ENCODE data around the gene BEND5.

BEND5 gene

DNA sequence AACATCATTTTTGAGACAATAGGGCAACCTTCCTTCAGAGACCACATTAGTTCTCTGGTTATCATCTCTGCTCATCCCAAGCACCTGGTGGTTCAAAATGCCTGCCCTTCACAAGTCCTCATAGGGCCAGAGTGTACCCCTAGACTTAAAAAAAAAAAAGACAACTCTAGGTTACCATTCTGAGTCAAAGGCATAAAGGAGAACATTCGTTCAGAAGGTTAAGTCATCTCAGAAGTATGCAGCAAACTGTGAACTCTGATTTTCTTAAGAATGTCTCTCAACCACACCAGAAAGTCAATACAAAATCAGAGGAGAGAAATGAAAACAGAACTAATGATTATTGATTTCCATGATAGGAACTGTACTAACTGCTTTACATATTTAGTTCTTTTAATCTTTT, 9.2 kb upstream of the BEND5 start:
- H3K4me3 ChIP-seq (replicated peaks; ENCODE audit: low read depth, low read length), result no peak overlapping the region
- no peak for DNase-seq (ENCODE audit: low read depth)
- TF ChIP-seq, protein P1, sequence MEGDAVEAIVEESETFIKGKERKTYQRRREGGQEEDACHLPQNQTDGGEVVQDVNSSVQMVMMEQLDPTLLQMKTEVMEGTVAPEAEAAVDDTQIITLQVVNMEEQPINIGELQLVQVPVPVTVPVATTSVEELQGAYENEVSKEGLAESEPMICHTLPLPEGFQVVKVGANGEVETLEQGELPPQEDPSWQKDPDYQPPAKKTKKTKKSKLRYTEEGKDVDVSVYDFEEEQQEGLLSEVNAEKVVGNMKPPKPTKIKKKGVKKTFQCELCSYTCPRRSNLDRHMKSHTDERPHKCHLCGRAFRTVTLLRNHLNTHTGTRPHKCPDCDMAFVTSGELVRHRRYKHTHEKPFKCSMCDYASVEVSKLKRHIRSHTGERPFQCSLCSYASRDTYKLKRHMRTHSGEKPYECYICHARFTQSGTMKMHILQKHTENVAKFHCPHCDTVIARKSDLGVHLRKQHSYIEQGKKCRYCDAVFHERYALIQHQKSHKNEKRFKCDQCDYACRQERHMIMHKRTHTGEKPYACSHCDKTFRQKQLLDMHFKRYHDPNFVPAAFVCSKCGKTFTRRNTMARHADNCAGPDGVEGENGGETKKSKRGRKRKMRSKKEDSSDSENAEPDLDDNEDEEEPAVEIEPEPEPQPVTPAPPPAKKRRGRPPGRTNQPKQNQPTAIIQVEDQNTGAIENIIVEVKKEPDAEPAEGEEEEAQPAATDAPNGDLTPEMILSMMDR (IDR thresholded peaks at IDR 0.05; ENCODE audit: low read length, missing control alignments), result no peak

DNA sequence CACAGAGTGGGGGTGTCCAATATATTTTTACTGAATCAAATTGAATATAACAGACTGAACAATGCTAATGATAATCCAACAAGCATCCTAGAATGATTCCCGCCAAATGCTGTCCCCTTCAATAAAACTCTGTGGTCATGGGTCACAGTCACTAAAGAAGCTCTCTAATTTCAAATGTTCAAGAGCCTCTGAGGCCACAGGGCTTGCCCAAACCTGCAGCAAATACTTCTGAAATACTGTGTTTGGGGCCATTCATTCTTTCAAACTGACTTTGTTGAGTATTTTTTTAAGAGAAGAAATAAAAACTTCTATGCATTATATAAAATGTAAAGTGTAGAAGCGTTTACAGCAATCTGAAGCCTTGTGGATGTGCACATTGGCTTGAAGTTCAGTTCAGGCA, 7.6 kb upstream of the BEND5 start:
- TF ChIP-seq, protein P1 (IDR thresholded peaks at IDR 0.05; ENCODE audit: low read length, missing control alignments), result no peak
- DNase-seq (ENCODE audit: low read depth), result no peak
- no peak overlapping the region for H3K4me3 ChIP-seq (replicated peaks; ENCODE audit: low read depth, low read length)

DNA sequence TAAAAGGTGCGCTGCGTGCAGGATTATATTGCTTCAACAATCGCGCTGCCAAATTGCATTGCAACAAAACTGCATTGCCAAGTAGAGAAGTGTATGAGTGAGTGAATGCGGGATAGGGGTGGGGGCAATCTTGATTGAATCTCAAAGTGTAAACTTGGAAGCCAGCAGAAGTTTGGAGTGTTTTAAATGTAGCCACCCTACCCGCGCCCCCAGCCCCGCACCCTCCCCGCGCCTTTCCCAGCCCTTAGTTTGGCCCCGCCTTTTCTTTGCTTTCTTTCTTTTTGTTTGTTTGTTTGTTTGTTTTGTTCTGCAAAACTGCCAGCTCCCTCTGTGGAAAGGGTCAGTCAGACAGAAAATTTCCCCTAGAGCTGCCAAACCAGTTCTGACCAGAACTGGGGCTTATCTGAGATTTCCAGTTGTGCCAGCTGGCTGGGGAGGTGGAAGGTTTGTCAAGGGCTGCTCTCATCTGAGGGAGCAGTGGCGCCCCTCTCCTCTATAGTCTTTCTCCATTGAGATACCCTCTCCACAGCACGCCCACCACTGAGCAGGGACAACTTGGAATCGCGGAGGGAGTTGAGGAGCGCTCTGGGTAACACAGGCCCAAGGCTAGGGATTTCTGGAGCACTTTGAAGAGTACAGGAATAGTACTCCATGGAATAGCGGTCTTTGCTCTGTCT, 666 bp upstream of the BEND5 start:
- TF ChIP-seq, protein P1 (IDR thresholded peaks at IDR 0.05; ENCODE audit: low read length, missing control alignments), result no peak
- no peak for DNase-seq (ENCODE audit: low read depth)
- H3K4me3 ChIP-seq (replicated peaks; ENCODE audit: low read depth, low read length), result peak overlapping the region; percentile 53

DNA sequence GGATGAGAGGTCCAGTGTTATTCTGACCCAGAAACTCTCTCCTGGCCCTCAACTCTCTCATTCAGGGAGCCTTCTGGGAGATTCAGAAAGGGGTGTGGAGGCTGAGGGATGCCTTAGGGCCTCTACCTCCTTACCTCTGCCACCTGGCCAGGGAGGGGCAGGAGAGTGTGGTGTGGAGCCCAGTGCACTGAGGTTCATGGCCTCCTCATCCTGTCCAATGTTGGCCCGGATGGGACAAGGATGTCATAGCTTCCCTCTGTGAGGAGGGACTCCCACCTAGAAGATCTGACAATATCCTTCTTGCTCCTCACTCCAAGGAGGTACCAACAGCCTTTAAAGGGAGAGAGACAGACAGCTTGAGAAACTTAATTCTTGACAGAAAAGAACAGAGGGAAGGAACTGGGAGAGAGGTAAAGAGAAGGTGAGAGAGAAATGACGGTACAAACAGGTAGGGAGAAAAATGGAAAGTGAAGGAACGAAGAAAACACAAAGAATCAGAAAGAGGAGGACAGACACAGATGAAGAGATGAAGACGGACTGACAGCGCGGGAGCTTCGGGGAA, 779 bp downstream of the BEND5 start:
- peak overlapping the region; percentile 53 for H3K4me3 ChIP-seq (replicated peaks; ENCODE audit: low read depth, low read length)
- TF ChIP-seq, protein P1 (IDR thresholded peaks at IDR 0.05; ENCODE audit: low read length, missing control alignments), result no peak
- no peak for DNase-seq (ENCODE audit: low read depth)

DNA sequence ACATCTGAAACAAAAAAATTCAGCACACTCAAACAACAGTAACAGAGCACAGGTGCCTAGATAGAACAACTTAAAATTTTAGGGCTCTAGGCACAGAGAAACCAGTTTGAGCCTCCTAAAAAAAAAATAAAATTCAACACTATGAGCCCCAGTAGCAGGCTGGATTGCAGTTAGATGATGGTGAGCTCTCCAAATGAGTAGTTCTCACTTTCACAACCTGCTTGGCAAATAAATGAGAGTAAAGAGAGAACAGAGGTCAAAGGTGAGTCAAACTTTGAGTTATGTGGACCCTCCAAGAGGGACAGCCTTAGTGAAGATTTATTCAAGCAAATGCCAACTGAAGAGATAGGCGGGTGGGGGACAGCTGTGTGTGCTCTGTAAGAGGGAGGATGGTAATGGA, 3.6 kb downstream of the BEND5 start:
- DNase-seq (ENCODE audit: low read depth), result no peak
- no peak overlapping the region for H3K4me3 ChIP-seq (replicated peaks; ENCODE audit: low read depth, low read length)
- TF ChIP-seq, protein P1 (IDR thresholded peaks at IDR 0.05; ENCODE audit: low read length, missing control alignments), result no peak

DNA sequence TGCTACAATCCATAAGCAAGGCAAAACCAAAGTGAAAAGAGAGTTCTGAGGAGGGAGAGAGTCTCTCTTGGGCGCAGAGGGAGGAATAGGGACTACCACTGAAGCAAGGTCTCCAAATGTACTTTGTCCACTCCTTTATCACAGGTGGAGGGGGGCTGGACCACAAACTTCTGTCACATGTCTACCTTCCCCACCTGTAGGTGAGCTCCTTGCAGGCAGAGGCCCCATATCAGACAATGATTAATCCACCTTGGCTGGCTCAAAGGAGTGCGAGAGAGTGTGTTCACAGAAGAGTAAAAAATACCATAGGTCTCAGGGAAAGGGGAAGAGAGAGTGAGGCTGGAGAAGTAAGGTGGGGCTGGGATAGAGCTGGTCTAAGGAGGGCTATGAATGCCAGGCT, 4.5 kb downstream of the BEND5 start:
- no peak for DNase-seq (ENCODE audit: low read depth)
- TF ChIP-seq, protein P1 (IDR thresholded peaks at IDR 0.05; ENCODE audit: low read length, missing control alignments), result no peak
- H3K4me3 ChIP-seq (replicated peaks; ENCODE audit: low read depth, low read length), result no peak overlapping the region

DNA sequence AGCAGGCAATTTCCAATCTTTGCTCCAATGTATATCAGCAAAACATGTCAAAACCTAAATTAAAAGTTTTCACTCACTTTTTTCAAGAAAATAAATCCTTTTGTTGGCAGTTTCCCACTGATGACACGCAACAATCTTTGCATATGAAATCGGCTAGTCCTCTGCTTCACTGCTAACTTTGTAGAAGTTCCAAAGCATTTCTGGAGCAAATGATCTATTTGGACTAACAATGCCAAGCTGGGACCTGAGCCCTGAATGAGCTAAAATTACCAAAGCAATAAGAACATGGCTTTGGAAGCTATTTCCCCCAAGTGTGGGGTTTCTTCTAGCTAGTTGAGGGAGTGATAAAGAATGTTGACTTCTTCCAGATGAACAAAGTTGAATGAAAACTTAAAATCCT, 5.1 kb downstream of the BEND5 start:
- TF ChIP-seq, protein P1 (IDR thresholded peaks at IDR 0.05; ENCODE audit: low read length, missing control alignments), result no peak
- no peak overlapping the region for H3K4me3 ChIP-seq (replicated peaks; ENCODE audit: low read depth, low read length)
- no peak for DNase-seq (ENCODE audit: low read depth)

Data from fibroblast of pulmonary artery (primary cell).